GM12878 (cell line): ENCODE measurements around the gene NUCB1. TPM values are rescaled to one million over a fixed set of nuclear protein-coding genes. Genes with fewer than 3 reads are reported as not detected.

Source experiments
- ATAC-seq: fragments of 200-7000 bp; cut with Tn5 transposase; 3 replicates; pipeline ENCODE4 v1.9.1; 2020; ENCODE audit warnings: mild to moderate bottlenecking, moderate library complexity
- BruUV-seq: library from RNA; stranded (reverse); fragments of 400-500 nt; replicated peaks from 2 replicates; lab custom pipeline; 2021; lab: Mats Ljungman, UMichigan
- CTCF ChIA-PET: fragments of 300-600 bp; sonication (Branson Sonifier 250); formaldehyde crosslinking; extraction: SDS; loops from one replicate; lab custom pipeline; 2021; ENCODE audit warnings: inconsistent platforms; lab: Yijun Ruan, JAX
- POLR2A ChIA-PET: fragments of 350-600 bp; formaldehyde crosslinking; extraction: SDS; loops from one replicate; lab custom pipeline; 2021; ENCODE audit warnings: inconsistent platforms; lab: Charles Lee
- RAD21 ChIA-PET: fragments of 300-600 bp; sonication (Branson Sonifier 250); formaldehyde crosslinking; loops from one replicate; lab custom pipeline; 2023; ENCODE audit warnings: antibody characterized with exemption; ENCODE audit not compliant: unreplicated experiment; lab: Charles Lee
- SMC1A ChIA-PET: fragments of 300-600 bp; sonication (Branson Sonifier 250); formaldehyde crosslinking; loops from one replicate; lab custom pipeline; 2023; ENCODE audit not compliant: unreplicated experiment, uncharacterized antibody; lab: Charles Lee
- DNase-seq: peaks from one replicate; pipeline ENCODE4 v3.0.0-alpha.2; 2011; ENCODE audit warnings: low read depth, low spot score
- FAIRE-seq: peaks from 3 replicates; lab custom pipeline; 2011; peaks lifted over from hg19 to GRCh38; lab: Jason Lieb, UNC
- H2AFZ ChIP-seq: 2 replicates; pipeline ENCODE4 v1.6.0; 2011; ENCODE audit warnings: low read depth, low read length, control low read depth; ENCODE audit not compliant: control insufficient read depth
- H3K27ac ChIP-seq: 2 replicates; pipeline ENCODE4 v1.5.1; 2011; ENCODE audit warnings: control low read depth; ENCODE audit not compliant: control insufficient read depth, insufficient read depth
- H3K27me3 ChIP-seq, 2 experiments: replicated peaks in 1 of 2; 2 replicates each; pipeline versions ENCODE4 v1.6.0 to v1.6.1; 2011; ENCODE audit warnings: low read length in 1 of 2; ENCODE audit not compliant: control insufficient read depth in 2 of 2, insufficient read depth in 2 of 2
- H3K36me3 ChIP-seq, 2 experiments: 2 replicates each; pipeline ENCODE4 v1.5.1; 2011; ENCODE audit warnings: low read length in 1 of 2; ENCODE audit not compliant: control insufficient read depth in 2 of 2, insufficient read depth in 2 of 2
- H3K4me1 ChIP-seq: 2 replicates; pipeline ENCODE4 v1.6.1; 2011; ENCODE audit warnings: mild to moderate bottlenecking, low read length, moderate library complexity, mixed read lengths; ENCODE audit not compliant: control insufficient read depth, insufficient read depth
- H3K4me2 ChIP-seq: 2 replicates; pipeline ENCODE4 v1.6.0; 2011; ENCODE audit warnings: control low read depth; ENCODE audit not compliant: control insufficient read depth, insufficient read depth
- H3K4me3 ChIP-seq: fragments of 200-600 bp; sonication (generic); 2 replicates; pipeline ENCODE4 v1.5.1; 2016
- H3K79me2 ChIP-seq: 2 replicates; pipeline ENCODE4 v1.6.0; 2011; ENCODE audit warnings: low read length; ENCODE audit not compliant: control insufficient read depth, insufficient read depth
- H3K9ac ChIP-seq: 2 replicates; pipeline ENCODE4 v1.8.0; 2011; ENCODE audit warnings: low read length, control low read depth, mixed read lengths; ENCODE audit not compliant: control insufficient read depth, insufficient read depth
- H3K9me3 ChIP-seq: replicated peaks from 3 replicates; pipeline ENCODE4 v1.5.1; 2011; ENCODE audit warnings: mild to moderate bottlenecking, low read length; ENCODE audit not compliant: control insufficient read depth, insufficient read depth
- H4K20me1 ChIP-seq: 2 replicates; pipeline ENCODE4 v1.6.0; 2011; ENCODE audit not compliant: control insufficient read depth, insufficient read depth
- CBX3 ChIP-seq: fragments of 200-600 bp; sonication (generic); IDR thresholded peaks from 2 replicates; pipeline ENCODE4 v1.6.1; 2016; ENCODE audit warnings: low read depth, borderline replicate concordance
- ESRRA ChIP-seq: IDR thresholded peaks from 2 replicates; pipeline ENCODE4 v1.6.1; 2012; ENCODE audit warnings: mild to moderate bottlenecking, low read length, improper control_type of control experiment
- MYC ChIP-seq: IDR thresholded peaks from 2 replicates; pipeline ENCODE4 v1.6.1; 2011; ENCODE audit warnings: mild to moderate bottlenecking, low read length, moderate library complexity, inconsistent platforms; ENCODE audit not compliant: insufficient read depth, insufficient replicate concordance, insufficient read length, severe bottlenecking
- NFYB ChIP-seq: IDR thresholded peaks from 2 replicates; pipeline ENCODE4 v1.6.1; 2011; ENCODE audit warnings: low read depth, mild to moderate bottlenecking, low read length, improper control_type of control experiment, moderate library complexity; ENCODE audit not compliant: insufficient read depth
- POLR2AphosphoS5 ChIP-seq: IDR thresholded peaks from 2 replicates; pipeline ENCODE4 v1.6.1; 2011; ENCODE audit warnings: mild to moderate bottlenecking, low read length, inconsistent platforms
- SMAD1 ChIP-seq: fragments of 450-650 bp; IDR thresholded peaks from 2 replicates; pipeline ENCODE4 v1.6.1; 2018; ENCODE audit warnings: mild to moderate bottlenecking, low read depth; ENCODE audit not compliant: partially characterized antibody
- ZSCAN29 ChIP-seq: fragments of 450-650 bp; IDR thresholded peaks from 2 replicates; pipeline ENCODE4 v1.6.1; 2017; ENCODE audit warnings: mild to moderate bottlenecking, moderate library complexity
- WGBS: methylation state at CpG from one replicate; pipeline ENCODE4 v1.1.6; 2016; ENCODE audit warnings: low lambda C conversion rate; ENCODE audit not compliant: insufficient replicate concordance, insufficient coverage; ENCODE audit errors: missing lambda C conversion rate; 5-methylcytosine and 5-hydroxymethylcytosine counted together
- in situ Hi-C: fragments of 300-500 bp; cut with MboI; formaldehyde crosslinking; loops from 9 replicates; pipeline ENCODE4 v1.14.3; 2018; ENCODE audit warnings: mixed read lengths
- intact Hi-C: fragments of 100-400 bp; cut with micrococcal nuclease; formaldehyde crosslinking; loops from one replicate; pipeline ENCODE4 v1.14.2; 2022; ENCODE audit not compliant: unreplicated experiment
- polyA plus RNA-seq, 11 experiments: library from polyadenylated mRNA; depleted of rRNA in 4 of 11; unstranded in 6 of 11; stranded (reverse) in 5 of 11; fragments of >200 nt; fragmentation: Nextera tagmentation in 4 of 11; fragmentation: Illumina TruSeq in 1 of 11; extraction: Ambion mirVana in 4 of 11; extraction: Trizol in 1 of 11; gene quantifications; 1 replicate in 1 of 11; 2 replicates in 10 of 11; pipeline versions ENCODE4 v1.2.1 to v1.2.3, GENCODE V29; 2011 to 2016; ENCODE audit warnings: inconsistent platforms in 2 of 11, missing spikeins in 2 of 11, low read depth in 1 of 11
- total RNA-seq, 4 experiments: library from RNA; depleted of rRNA in 3 of 4; stranded (reverse); fragments of >200 nt in 3 of 4; fragmentation: Illumina TruSeq in 1 of 4; extraction: Trizol in 1 of 4; gene quantifications; 2 replicates each; pipeline versions ENCODE4 v1.2.1 to v1.2.3, GENCODE V29; 2013 to 2021
- TF ChIP-seq, protein P1 (sequence below): fragments of 450-650 bp; IDR thresholded peaks from 2 replicates; pipeline ENCODE4 v1.6.1; 2017; ENCODE audit warnings: antibody characterized with exemption, mild to moderate bottlenecking, moderate library complexity
- TF ChIP-seq, protein P2 (sequence below): fragments of 450-650 bp; IDR thresholded peaks from 2 replicates; pipeline ENCODE4 v1.6.1; 2016; ENCODE audit warnings: mild to moderate bottlenecking
- TF ChIP-seq, protein P3 (sequence below): IDR thresholded peaks from 2 replicates; pipeline ENCODE4 v1.6.1; 2012; ENCODE audit warnings: low read depth, low read length, improper control_type of control experiment
- TF ChIP-seq, protein P4 (sequence below): fragments of 150-350 bp; IDR thresholded peaks from 2 replicates; pipeline ENCODE4 v1.6.1; 2014; ENCODE audit warnings: mild to moderate bottlenecking, low read depth, low read length

NUCB1 gene
- total and polyA plus RNA-seq, 10 of the 15 experiments (the other 5 are each of a cell fraction or from before 2014, with no cell fraction given), result 1.8 to 112 (median 44.5) TPM

DNA sequence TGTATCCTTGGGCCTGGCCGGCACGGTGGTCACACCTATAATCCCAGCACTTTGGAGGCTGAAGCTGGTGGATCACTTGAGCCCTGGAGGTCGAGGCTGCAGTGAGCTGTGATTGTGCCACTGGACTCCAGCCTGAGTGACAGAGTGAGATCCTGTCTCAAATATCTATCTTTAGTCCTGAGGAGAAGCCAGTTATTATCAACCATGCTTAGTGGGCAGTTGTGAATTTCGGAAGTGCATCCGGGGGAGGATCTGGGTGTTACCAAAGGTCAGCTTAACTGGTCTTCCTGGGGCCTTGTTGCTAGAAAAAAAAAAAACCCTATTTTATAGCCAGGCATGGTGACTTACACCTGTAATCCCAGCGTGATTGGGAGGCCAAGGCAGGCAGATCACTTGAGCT, 43.0 kb downstream of the NUCB1 start:
- no peaks in the 10 kb centered on the region for H3K79me2 ChIP-seq
- FAIRE-seq (no peak), ATAC-seq (no peak), DNase-seq (no peak)
- in situ Hi-C loops, result no loop called here
- CTCF ChIA-PET, result no interaction called here
- no peaks in the 10 kb centered on the region for H4K20me1 ChIP-seq
- no peak overlapping the region for H3K27ac ChIP-seq
- RAD21 ChIA-PET, result no interaction called here
- BruUV-seq, result no TSS peak
- no peaks in the 10 kb centered on the region for H3K4me1 ChIP-seq
- H3K9ac ChIP-seq, result no peak overlapping the region
- peaks cover 10% of the 10 kb centered on the region; the same call in 1 of the 3 replicates for H3K9me3 ChIP-seq
- no peaks in the 10 kb centered on the region for H3K27me3 ChIP-seq
- TF ChIP-seq MYC, result no peak
- TF ChIP-seq SMAD1, result no peak
- no peak for TF ChIP-seq ESRRA
- TF ChIP-seq, protein P1, sequence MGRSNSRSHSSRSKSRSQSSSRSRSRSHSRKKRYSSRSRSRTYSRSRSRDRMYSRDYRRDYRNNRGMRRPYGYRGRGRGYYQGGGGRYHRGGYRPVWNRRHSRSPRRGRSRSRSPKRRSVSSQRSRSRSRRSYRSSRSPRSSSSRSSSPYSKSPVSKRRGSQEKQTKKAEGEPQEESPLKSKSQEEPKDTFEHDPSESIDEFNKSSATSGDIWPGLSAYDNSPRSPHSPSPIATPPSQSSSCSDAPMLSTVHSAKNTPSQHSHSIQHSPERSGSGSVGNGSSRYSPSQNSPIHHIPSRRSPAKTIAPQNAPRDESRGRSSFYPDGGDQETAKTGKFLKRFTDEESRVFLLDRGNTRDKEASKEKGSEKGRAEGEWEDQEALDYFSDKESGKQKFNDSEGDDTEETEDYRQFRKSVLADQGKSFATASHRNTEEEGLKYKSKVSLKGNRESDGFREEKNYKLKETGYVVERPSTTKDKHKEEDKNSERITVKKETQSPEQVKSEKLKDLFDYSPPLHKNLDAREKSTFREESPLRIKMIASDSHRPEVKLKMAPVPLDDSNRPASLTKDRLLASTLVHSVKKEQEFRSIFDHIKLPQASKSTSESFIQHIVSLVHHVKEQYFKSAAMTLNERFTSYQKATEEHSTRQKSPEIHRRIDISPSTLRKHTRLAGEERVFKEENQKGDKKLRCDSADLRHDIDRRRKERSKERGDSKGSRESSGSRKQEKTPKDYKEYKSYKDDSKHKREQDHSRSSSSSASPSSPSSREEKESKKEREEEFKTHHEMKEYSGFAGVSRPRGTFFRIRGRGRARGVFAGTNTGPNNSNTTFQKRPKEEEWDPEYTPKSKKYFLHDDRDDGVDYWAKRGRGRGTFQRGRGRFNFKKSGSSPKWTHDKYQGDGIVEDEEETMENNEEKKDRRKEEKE, result no peak
- TF ChIP-seq ZSCAN29, result no peak
- TF ChIP-seq, protein P2, sequence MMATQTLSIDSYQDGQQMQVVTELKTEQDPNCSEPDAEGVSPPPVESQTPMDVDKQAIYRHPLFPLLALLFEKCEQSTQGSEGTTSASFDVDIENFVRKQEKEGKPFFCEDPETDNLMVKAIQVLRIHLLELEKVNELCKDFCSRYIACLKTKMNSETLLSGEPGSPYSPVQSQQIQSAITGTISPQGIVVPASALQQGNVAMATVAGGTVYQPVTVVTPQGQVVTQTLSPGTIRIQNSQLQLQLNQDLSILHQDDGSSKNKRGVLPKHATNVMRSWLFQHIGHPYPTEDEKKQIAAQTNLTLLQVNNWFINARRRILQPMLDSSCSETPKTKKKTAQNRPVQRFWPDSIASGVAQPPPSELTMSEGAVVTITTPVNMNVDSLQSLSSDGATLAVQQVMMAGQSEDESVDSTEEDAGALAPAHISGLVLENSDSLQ, result no peak
- TF ChIP-seq, protein P3, sequence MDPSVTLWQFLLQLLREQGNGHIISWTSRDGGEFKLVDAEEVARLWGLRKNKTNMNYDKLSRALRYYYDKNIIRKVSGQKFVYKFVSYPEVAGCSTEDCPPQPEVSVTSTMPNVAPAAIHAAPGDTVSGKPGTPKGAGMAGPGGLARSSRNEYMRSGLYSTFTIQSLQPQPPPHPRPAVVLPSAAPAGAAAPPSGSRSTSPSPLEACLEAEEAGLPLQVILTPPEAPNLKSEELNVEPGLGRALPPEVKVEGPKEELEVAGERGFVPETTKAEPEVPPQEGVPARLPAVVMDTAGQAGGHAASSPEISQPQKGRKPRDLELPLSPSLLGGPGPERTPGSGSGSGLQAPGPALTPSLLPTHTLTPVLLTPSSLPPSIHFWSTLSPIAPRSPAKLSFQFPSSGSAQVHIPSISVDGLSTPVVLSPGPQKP, result no peak
- TF ChIP-seq POLR2AphosphoS5, result no peak
- TF ChIP-seq NFYB, result no peak
- TF ChIP-seq, protein P4, sequence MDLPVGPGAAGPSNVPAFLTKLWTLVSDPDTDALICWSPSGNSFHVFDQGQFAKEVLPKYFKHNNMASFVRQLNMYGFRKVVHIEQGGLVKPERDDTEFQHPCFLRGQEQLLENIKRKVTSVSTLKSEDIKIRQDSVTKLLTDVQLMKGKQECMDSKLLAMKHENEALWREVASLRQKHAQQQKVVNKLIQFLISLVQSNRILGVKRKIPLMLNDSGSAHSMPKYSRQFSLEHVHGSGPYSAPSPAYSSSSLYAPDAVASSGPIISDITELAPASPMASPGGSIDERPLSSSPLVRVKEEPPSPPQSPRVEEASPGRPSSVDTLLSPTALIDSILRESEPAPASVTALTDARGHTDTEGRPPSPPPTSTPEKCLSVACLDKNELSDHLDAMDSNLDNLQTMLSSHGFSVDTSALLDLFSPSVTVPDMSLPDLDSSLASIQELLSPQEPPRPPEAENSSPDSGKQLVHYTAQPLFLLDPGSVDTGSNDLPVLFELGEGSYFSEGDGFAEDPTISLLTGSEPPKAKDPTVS, result no peak
- TF ChIP-seq CBX3, result no peak
- SMC1A ChIA-PET, result interaction anchor here (0.6 to 1.1 kb wide), 2 partner anchors 10 to 311 kb away, joined by 3 read pairs; no protein-coding TSS in a partner anchor
- no peak overlapping the region for H3K4me3 ChIP-seq
- intact Hi-C loops, result no loop called here
- H3K36me3 ChIP-seq, result no peaks in the 10 kb centered on the region
- H2AFZ ChIP-seq, result no peak overlapping the region
- POLR2A ChIA-PET, result interaction anchor here (0.6 kb wide), 1 partner anchor 1373 kb away, joined by 4 read pairs; no protein-coding TSS in a partner anchor
- no peak overlapping the region for H3K4me2 ChIP-seq
- WGBS, result 65% methylated on average over 6 of the region's 6 CpGs
